ENCODE measurements around the gene DDAH1.

The DDAH1 gene

DNA sequence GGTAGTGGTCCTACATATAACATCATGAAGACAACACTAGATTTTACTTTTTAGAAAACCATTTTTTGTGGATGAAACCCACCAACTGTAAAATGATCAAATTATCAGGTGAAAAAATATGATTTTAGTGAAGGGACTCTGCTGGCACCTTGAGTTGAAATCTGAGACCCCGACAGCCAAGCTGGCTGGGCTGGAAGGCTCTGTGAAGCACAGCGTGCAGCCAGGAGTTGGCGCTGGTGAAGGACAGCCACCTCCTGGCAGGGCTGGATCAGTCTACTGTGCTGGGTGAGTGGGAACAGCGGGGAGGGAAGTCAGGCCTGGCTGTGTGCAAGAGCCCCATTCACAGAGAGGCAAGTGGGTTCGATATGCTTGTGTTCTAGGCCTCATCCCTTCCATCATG lies 47.9 kb downstream of the DDAH1 start:
- H3K4me3 ChIP-seq (ENCODE audit: extremely low read depth, insufficient read depth, low read length, poor library complexity, severe bottlenecking): no peak overlapping the region
- 50 to 61% methylated on average over 2 to 3 of the region's 5 CpGs for WGBS, 2 experiments (ENCODE audit: insufficient coverage in 2 of 2)
- no peaks in the 10 kb centered on the region for H3K4me1 ChIP-seq (ENCODE audit: control insufficient read depth, insufficient read depth, low read length, poor library complexity, severe bottlenecking)

DNA sequence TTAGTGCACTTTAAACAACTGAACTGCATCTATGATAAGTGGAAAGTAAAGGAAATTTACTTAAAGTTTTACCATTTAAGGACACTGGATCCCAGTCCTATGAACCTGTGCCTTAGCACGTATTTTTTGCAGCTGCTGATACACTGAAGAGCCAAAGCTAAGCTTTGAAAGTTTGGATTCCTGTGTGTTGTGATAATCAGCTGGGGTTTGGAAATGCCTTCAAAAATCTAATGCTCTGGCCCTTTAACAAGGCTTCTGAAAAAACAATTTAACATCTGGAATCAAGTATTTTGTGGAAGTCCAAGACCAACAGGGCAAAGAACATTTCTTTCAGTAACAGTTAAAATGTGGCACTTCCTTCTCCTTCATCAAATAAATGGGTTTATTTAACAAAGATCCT lies 51.8 kb downstream of the DDAH1 start:
- Histone ChIP-seq H3K36me3 (ENCODE audit: control insufficient read depth, insufficient read depth, low read length) (peaks cover 22% of the 10 kb centered on the region), H3K4me3 (ENCODE audit: extremely low read depth, insufficient read depth, low read length, poor library complexity, severe bottlenecking) (no peak overlapping the region), H3K4me1 (ENCODE audit: control insufficient read depth, insufficient read depth, low read length, poor library complexity, severe bottlenecking) (no peaks in the 10 kb centered on the region), H3K9me3 (ENCODE audit: control insufficient read depth, low read length) (no peaks in the 10 kb centered on the region), H3K27ac (ENCODE audit: low read depth, low read length, severe bottlenecking) (no peak overlapping the region)
- 80 to 100% methylated on average over 1 of the region's 1 CpG for WGBS, 2 experiments (ENCODE audit: insufficient coverage in 2 of 2)

More for the DNA sequence above, 47.9 kb downstream of the DDAH1 start:
- Histone ChIP-seq H3K27ac (ENCODE audit: low read depth, low read length, severe bottlenecking) (no peak overlapping the region), H3K9me3 (ENCODE audit: control insufficient read depth, low read length) (no peaks in the 10 kb centered on the region), H3K36me3 (ENCODE audit: control insufficient read depth, insufficient read depth, low read length) (peaks cover 27% of the 10 kb centered on the region)

DNA sequence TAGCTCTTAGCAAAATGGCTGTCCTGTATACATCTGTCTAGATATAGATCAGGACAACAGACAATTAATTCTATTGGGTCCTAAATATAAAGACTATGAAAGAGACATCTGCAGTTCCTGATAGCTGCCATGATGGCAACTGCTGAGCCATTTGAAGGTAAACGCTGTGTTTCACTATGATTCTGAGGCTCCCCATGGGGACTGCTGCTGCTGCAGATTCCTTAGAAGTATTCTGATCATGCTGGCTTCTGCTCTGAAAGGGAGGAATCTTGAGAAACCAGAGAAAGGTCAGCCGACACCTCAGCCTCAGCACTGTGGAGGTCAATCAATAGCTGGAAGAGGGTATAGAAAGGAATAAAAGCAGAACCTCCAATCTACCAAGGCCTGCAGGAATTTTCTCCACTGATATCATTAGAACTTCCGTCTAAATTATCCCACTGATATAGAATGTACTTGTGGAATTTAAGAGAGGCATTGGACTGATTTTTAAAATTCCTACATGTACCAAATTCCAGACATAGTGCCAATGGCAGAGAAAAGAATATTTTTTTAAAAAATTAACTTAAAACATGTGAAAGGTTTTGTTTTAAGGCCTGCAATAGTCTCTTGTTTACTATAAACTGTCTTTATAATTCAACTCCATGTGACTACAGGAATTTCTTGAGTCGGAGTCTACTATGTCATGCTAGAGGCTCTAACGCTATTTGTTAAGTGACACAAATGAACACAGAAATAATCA lies 53.2 kb downstream of the DDAH1 start:
- peaks cover 14% of the 10 kb centered on the region for H3K4me1 ChIP-seq (ENCODE audit: control insufficient read depth, insufficient read depth, low read length, poor library complexity, severe bottlenecking)
- no peaks in the 10 kb centered on the region for H3K9me3 ChIP-seq (ENCODE audit: control insufficient read depth, low read length)
- H3K36me3 ChIP-seq (ENCODE audit: control insufficient read depth, insufficient read depth, low read length): peaks cover 15% of the 10 kb centered on the region
- H3K27ac ChIP-seq (ENCODE audit: low read depth, low read length, severe bottlenecking): no peak overlapping the region
- no peak overlapping the region for H3K4me3 ChIP-seq (ENCODE audit: extremely low read depth, insufficient read depth, low read length, poor library complexity, severe bottlenecking)
- WGBS, 2 experiments (ENCODE audit: insufficient coverage in 2 of 2): 63 to 100% methylated on average over 3 of the region's 5 CpGs

DNA sequence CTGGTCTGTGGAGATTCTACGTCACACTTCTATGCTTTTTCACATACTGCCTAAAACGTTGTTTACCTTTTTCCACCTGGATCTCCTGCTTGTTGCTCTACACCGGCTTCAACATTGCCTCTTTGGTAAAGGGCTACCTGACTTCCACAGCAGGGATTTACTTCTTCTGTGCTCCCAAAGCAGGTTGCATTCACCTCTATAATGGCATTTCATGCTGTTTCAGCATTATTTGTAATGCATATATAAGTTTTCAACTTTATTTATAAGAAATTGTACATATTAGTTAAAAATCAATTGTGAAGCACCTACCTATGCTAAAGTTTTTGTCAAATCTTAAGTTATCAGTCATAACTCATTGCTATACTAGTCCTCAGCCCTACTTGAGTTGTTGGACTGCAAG lies 55.4 kb downstream of the DDAH1 start:
- H3K4me3 ChIP-seq (ENCODE audit: extremely low read depth, insufficient read depth, low read length, poor library complexity, severe bottlenecking): no peak overlapping the region
- peaks cover 12% of the 10 kb centered on the region for H3K36me3 ChIP-seq (ENCODE audit: control insufficient read depth, insufficient read depth, low read length)
- no peaks in the 10 kb centered on the region for H3K9me3 ChIP-seq (ENCODE audit: control insufficient read depth, low read length)
- peaks cover 14% of the 10 kb centered on the region for H3K4me1 ChIP-seq (ENCODE audit: control insufficient read depth, insufficient read depth, low read length, poor library complexity, severe bottlenecking)
- H3K27ac ChIP-seq (ENCODE audit: low read depth, low read length, severe bottlenecking): no peak overlapping the region
- WGBS, 2 experiments (ENCODE audit: insufficient coverage in 2 of 2): 83 to 91% methylated on average over 3 of the region's 3 CpGs

DNA sequence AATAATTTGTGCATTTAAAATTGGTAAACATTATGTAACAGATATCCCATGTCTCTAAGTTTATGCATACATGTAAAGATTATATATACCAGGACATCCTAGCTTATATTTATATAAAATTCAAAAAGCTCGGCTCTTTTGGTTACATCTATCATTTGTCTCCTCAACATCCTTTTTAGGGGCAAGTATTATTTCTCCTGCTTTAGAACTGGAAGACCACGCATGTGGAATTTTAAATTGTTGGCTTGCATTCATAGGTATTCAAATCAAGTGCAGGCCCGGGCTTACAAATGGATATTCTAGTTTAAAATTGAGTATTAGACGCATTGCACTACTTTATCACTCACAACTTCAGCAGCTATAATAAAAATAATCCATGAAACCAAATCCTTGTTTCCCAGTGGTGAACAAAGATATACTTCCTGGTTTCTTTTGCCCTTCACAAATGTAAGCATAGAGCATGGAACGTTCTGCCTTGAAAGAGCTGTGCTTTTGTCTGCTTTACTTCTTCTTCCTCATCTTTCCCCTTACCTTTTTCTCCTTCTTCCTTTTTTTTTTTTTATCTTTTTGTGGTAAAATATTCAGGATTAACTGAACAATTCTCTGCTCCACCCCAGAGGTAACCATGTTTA lies 57.1 kb downstream of the DDAH1 start:
- WGBS, 2 experiments (ENCODE audit: insufficient coverage in 2 of 2): 71% methylated on average over 1 of the region's 5 CpGs; no CpG with 5 or more reads in 1 of the 2 experiments
- peak overlapping the region; percentile 74 for H3K27ac ChIP-seq (ENCODE audit: low read depth, low read length, severe bottlenecking)
- H3K4me3 ChIP-seq (ENCODE audit: extremely low read depth, insufficient read depth, low read length, poor library complexity, severe bottlenecking): no peak overlapping the region
- H3K9me3 ChIP-seq (ENCODE audit: control insufficient read depth, low read length): no peaks in the 10 kb centered on the region
- H3K36me3 ChIP-seq (ENCODE audit: control insufficient read depth, insufficient read depth, low read length): peaks cover 12% of the 10 kb centered on the region
- peaks cover 14% of the 10 kb centered on the region for H3K4me1 ChIP-seq (ENCODE audit: control insufficient read depth, insufficient read depth, low read length, poor library complexity, severe bottlenecking)

DNA sequence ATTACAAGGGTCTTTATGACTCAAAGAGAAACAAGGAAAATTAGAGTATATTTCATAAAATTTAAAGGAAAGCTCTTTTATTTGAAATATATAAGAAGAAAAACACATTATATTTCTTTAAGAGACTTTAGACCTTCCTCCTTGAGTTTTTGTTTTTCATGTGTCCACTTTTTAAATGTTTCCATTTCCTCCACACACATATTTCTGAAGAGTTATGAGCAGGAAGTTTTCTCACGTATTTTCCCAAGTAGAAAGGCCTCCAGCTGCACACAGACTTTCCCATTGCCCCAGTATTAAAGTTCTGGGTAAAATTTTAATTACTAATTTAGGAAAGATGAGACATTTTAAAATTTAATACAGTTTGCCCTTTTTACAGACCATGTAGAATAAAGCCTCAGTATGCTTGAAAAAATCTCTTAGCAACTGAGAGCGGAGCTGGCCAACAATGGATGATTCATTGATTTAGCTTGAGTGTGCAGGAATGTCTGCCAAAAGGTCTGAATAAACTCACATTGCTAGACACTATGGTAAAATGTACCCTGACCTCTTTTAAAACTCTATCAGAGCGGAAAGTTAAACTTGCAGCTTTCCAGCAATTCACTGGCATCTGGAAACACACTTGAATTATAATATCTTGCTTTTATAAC lies 57.9 kb downstream of the DDAH1 start:
- WGBS, 2 experiments (ENCODE audit: insufficient coverage in 2 of 2): 86 to 100% methylated on average over 1 of the region's 3 CpGs
- peak overlapping the region; percentile 74 for H3K27ac ChIP-seq (ENCODE audit: low read depth, low read length, severe bottlenecking)
- peaks cover 14% of the 10 kb centered on the region for H3K4me1 ChIP-seq (ENCODE audit: control insufficient read depth, insufficient read depth, low read length, poor library complexity, severe bottlenecking)
- H3K4me3 ChIP-seq (ENCODE audit: extremely low read depth, insufficient read depth, low read length, poor library complexity, severe bottlenecking): no peak overlapping the region
- H3K9me3 ChIP-seq (ENCODE audit: control insufficient read depth, low read length): no peaks in the 10 kb centered on the region
- H3K36me3 ChIP-seq (ENCODE audit: control insufficient read depth, insufficient read depth, low read length): peaks cover 12% of the 10 kb centered on the region

DNA sequence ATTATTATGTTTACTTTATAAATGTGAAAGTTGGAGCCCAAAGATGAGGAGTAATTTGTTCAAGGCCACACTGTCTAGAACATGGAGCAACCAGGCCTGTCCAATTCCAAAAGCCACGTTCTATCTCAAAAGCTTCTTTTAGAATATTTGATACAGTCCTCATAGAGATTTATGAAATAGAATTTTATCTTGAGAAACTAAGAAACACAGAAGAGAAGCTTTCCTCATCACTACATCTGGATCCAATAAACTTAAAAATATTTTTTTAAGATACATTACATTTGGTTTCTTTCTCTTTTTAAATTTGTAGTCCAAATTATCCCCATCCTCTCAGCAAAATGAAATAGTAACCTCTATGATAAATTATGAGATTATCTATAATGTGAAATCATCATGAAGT lies 58.9 kb downstream of the DDAH1 start:
- Histone ChIP-seq H3K4me1 (ENCODE audit: control insufficient read depth, insufficient read depth, low read length, poor library complexity, severe bottlenecking) (peaks cover 14% of the 10 kb centered on the region), H3K36me3 (ENCODE audit: control insufficient read depth, insufficient read depth, low read length) (peaks cover 12% of the 10 kb centered on the region), H3K27ac (ENCODE audit: low read depth, low read length, severe bottlenecking) (no peak overlapping the region), H3K9me3 (ENCODE audit: control insufficient read depth, low read length) (no peaks in the 10 kb centered on the region), H3K4me3 (ENCODE audit: extremely low read depth, insufficient read depth, low read length, poor library complexity, severe bottlenecking) (no peak overlapping the region)
- WGBS, 2 experiments (ENCODE audit: insufficient coverage in 2 of 2): no CpG with 5 or more reads among the region's 1 CpG

DNA sequence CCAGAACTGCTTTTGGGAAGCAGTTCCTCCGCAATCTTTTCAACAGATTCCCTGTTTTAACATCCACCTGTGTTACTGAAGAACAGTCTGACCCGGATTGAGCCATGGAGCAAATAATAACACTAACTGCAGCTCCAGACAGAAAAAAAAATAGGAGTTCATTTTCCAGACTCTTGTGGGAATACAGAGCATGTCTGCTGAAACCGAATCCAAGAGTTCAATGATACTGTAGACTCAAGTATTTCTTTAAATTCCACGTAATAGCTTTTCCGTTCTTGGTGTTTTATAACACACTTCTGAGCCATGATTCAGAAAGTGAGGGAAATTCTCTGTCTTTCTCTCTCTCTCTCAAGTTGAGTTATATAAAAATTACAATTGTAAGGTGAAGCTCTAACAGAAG lies 60.6 kb downstream of the DDAH1 start:
- Histone ChIP-seq H3K4me3 (ENCODE audit: extremely low read depth, insufficient read depth, low read length, poor library complexity, severe bottlenecking) (no peak overlapping the region), H3K9me3 (ENCODE audit: control insufficient read depth, low read length) (no peaks in the 10 kb centered on the region), H3K27ac (ENCODE audit: low read depth, low read length, severe bottlenecking) (no peak overlapping the region), H3K36me3 (ENCODE audit: control insufficient read depth, insufficient read depth, low read length) (peaks cover under 1% of the 10 kb centered on the region), H3K4me1 (ENCODE audit: control insufficient read depth, insufficient read depth, low read length, poor library complexity, severe bottlenecking) (peaks cover 14% of the 10 kb centered on the region)
- 92 to 96% methylated on average over 2 to 4 of the region's 5 CpGs for WGBS, 2 experiments (ENCODE audit: insufficient coverage in 2 of 2)

DNA sequence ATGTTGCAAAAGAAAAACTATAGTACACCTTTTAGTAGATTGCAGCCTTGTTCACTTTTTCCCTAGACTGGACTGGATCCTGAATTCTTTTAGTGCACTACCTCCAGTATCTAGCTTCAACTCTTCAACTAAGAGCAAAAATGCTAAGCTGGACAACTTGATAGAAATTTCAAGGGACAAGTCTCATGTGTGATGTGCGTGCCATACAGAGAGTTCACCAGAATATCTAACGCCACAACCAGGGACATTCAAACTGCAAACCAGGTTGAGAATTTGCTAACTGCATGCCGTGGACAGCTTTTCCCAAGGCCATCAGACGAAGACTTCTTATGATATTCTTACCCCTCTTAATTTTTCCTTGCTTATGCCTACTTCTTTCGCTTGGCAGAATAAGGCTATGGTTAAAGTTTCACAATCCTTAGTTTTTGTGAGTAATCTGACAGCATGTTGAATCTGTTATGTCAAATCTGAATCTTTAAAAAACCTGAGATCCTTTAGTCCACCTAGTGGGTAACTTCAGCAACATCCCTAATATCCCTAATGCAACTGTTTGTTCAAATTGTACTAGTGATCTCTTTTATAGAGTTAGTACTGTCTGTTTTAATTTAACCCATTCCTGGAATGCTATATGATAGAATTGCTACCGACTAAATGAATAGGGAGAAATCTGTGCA lies 66.4 kb downstream of the DDAH1 start:
- WGBS, 2 experiments (ENCODE audit: insufficient coverage in 2 of 2): 98 to 100% methylated on average over 2 to 4 of the region's 6 CpGs
- H3K9me3 ChIP-seq (ENCODE audit: control insufficient read depth, low read length): no peaks in the 10 kb centered on the region
- peaks cover 3% of the 10 kb centered on the region for H3K36me3 ChIP-seq (ENCODE audit: control insufficient read depth, insufficient read depth, low read length)
- no peak overlapping the region for H3K4me3 ChIP-seq (ENCODE audit: extremely low read depth, insufficient read depth, low read length, poor library complexity, severe bottlenecking)
- no peak overlapping the region for H3K27ac ChIP-seq (ENCODE audit: low read depth, low read length, severe bottlenecking)
- H3K4me1 ChIP-seq (ENCODE audit: control insufficient read depth, insufficient read depth, low read length, poor library complexity, severe bottlenecking): peaks cover 6% of the 10 kb centered on the region

DNA sequence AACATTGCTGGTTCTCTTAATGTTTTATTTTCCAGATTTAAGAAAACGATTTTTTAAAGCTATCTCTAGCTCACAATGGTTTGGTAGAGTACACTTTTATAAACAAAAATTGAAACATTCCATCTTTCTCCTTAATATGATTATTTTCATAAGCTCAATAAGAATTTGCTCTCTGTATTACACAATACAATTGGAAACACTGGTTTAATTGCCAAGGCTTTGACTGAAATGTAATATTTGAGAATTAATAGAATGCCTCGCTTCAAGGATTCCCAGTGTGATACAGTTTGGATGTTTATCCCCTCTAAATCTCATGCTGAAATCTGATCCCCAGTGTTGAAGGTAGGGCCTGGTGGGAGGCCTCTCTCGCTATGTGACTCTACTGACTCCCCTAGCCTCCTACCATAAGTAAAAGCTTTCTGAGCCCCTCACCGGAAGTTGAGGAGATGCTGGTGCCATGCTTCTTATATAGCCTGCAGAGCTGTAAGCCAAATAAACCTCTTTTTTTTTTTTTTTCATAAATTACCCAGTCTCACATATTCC lies 67.4 kb downstream of the DDAH1 start:
- no peaks in the 10 kb centered on the region for H3K9me3 ChIP-seq (ENCODE audit: control insufficient read depth, low read length)
- no peak overlapping the region for H3K4me3 ChIP-seq (ENCODE audit: extremely low read depth, insufficient read depth, low read length, poor library complexity, severe bottlenecking)
- H3K4me1 ChIP-seq (ENCODE audit: control insufficient read depth, insufficient read depth, low read length, poor library complexity, severe bottlenecking): peaks cover 6% of the 10 kb centered on the region
- peaks cover 3% of the 10 kb centered on the region for H3K36me3 ChIP-seq (ENCODE audit: control insufficient read depth, insufficient read depth, low read length)
- WGBS, 2 experiments (ENCODE audit: insufficient coverage in 2 of 2): 40 to 67% methylated on average over 1 of the region's 4 CpGs
- H3K27ac ChIP-seq (ENCODE audit: low read depth, low read length, severe bottlenecking): no peak overlapping the region
